K562 (cell line): ENCODE data around the gene PDE6G. TPM values are rescaled to one million over a fixed set of nuclear protein-coding genes. Genes with fewer than 3 reads are reported as not detected.

Source experiments
- BHLHE40 ChIP-seq: IDR thresholded peaks from 2 replicates; pipeline ENCODE4 v1.6.1; 2011; ENCODE audit warnings: low read length, improper control_type of control experiment
- CSDE1 ChIP-seq, 2 experiments: fragments of 450-650 bp; IDR thresholded peaks; 2 replicates each; pipeline ENCODE4 v1.6.1; 2016; ENCODE audit warnings: mild to moderate bottlenecking in 1 of 2
- ZNF347 ChIP-seq: fragments of 450-650 bp; formaldehyde crosslinking; IDR thresholded peaks from 2 replicates; pipeline ENCODE4 v1.4.0; 2020; ENCODE audit warnings: low read depth, mild to moderate bottlenecking, moderate library complexity
- polyA plus RNA-seq, 8 experiments: library from polyadenylated mRNA; depleted of rRNA in 4 of 8; stranded (reverse) in 5 of 8; unstranded in 3 of 8; fragments of >200 nt; fragmentation: Nextera tagmentation in 2 of 8; fragmentation: Illumina TruSeq in 1 of 8; extraction: Ambion mirVana in 2 of 8; extraction: Trizol in 1 of 8; gene quantifications; 2 replicates each; pipeline versions ENCODE4 v1.2.1 to v1.2.3, GENCODE V29; 2011 to 2014; ENCODE audit warnings: inconsistent platforms in 1 of 8, missing spikeins in 1 of 8
- total RNA-seq, 7 experiments: library from RNA; depleted of rRNA in 6 of 7; stranded (reverse); fragments of >200 nt in 6 of 7; fragmentation: Illumina TruSeq in 2 of 7; extraction: Trizol in 2 of 7; gene quantifications; 2 replicates each; pipeline versions ENCODE4 v1.2.1 to v1.2.3, GENCODE V29; 2011 to 2021; ENCODE audit warnings: low replicate concordance in 1 of 7
- TF ChIP-seq, protein P1 (sequence below), 2 experiments: IDR thresholded peaks; 2 replicates each; pipeline ENCODE4 v1.6.1; 2012; ENCODE audit warnings: improper control_type of control experiment in 2 of 2, low read depth in 2 of 2, low read length in 2 of 2, borderline replicate concordance in 1 of 2
- TF ChIP-seq, protein P2 (sequence below): sonication (generic); formaldehyde crosslinking; IDR thresholded peaks from 2 replicates; pipeline ENCODE4 v1.8.0; 2022; ENCODE audit warnings: missing genetic modification reagents, mild to moderate bottlenecking, moderate library complexity, borderline replicate concordance

PDE6G gene
- total and polyA plus RNA-seq, 9 of the 15 experiments (the other 6 are each of a cell fraction or from before 2014, with no cell fraction given): 0.14 to 0.59 TPM; not detected in 7

DNA sequence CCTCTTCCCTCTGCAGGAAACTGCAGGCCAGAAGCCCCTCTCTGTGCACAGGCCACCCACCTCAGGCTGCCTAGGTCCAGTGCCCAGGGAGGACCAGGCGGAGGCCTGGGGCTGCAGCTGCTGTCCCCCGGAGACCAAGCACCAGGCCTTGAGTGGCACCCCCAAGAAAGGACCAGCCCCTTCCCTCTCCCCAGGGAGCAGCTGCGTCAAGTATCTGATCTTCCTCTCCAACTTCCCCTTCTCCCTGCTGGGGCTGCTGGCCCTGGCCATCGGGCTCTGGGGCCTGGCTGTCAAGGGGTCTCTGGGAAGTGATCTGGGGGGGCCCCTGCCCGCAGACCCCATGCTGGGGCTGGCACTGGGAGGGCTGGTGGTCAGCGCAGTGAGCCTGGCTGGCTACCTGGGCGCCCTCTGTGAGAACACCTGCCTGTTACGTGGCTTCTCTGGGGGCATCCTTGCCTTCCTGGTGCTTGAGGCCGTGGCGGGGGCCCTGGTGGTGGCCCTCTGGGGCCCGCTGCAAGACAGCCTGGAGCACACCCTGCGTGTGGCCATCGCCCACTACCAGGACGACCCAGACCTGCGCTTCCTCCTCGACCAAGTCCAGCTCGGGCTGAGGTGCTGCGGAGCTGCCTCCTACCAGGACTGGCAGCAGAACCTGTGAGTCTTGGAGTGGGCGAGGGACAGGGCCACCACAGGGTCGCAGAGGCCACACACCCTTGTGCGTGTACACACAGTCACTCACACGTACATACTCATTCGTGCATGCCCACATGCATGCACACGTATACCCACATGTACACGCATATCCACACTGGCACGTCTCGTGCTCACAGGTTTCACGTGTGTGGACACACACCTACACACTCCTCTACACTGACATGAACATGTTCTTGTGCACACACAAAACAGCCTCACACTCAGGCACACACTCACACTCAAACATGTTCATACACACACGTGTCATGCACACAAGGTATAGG lies 11.1 kb downstream of the PDE6G start (continued):
- TF ChIP-seq, protein P1, sequence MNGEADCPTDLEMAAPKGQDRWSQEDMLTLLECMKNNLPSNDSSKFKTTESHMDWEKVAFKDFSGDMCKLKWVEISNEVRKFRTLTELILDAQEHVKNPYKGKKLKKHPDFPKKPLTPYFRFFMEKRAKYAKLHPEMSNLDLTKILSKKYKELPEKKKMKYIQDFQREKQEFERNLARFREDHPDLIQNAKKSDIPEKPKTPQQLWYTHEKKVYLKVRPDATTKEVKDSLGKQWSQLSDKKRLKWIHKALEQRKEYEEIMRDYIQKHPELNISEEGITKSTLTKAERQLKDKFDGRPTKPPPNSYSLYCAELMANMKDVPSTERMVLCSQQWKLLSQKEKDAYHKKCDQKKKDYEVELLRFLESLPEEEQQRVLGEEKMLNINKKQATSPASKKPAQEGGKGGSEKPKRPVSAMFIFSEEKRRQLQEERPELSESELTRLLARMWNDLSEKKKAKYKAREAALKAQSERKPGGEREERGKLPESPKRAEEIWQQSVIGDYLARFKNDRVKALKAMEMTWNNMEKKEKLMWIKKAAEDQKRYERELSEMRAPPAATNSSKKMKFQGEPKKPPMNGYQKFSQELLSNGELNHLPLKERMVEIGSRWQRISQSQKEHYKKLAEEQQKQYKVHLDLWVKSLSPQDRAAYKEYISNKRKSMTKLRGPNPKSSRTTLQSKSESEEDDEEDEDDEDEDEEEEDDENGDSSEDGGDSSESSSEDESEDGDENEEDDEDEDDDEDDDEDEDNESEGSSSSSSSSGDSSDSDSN (IDR thresholded peaks at IDR 0.05; ENCODE audit: borderline replicate concordance in 1 of 2, low read depth in 2 of 2, low read length in 2 of 2): no peak
- TF ChIP-seq, protein P2, sequence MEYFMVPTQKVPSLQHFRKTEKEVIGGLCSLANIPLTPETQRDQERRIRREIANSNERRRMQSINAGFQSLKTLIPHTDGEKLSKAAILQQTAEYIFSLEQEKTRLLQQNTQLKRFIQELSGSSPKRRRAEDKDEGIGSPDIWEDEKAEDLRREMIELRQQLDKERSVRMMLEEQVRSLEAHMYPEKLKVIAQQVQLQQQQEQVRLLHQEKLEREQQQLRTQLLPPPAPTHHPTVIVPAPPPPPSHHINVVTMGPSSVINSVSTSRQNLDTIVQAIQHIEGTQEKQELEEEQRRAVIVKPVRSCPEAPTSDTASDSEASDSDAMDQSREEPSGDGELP: 0 out of 2 replicates have a peak, but pooled peaks have one; percentile 28
- no peak for TF ChIP-seq ZNF347 (CRISPR knock-in tag)
- no peak for TF ChIP-seq CSDE1 (IDR thresholded peaks at IDR 0.05)
- no peak for TF ChIP-seq BHLHE40
